DND-41 (cell line): ENCODE results near the gene CCR7.

Source experiments
- CTCF ChIP-seq: IDR thresholded peaks from 2 replicates; pipeline ENCODE4 v1.5.1; 2012; ENCODE audit warnings: borderline replicate concordance, low read length, moderate library complexity, mild to moderate bottlenecking; ENCODE audit not compliant: poor library complexity, severe bottlenecking; ENCODE audit errors: extremely low read depth
- EZH2 ChIP-seq: IDR thresholded peaks from 3 replicates; pipeline ENCODE4 v1.6.1; 2012; ENCODE audit warnings: borderline replicate concordance, low read depth, mild to moderate bottlenecking, moderate library complexity, low read length, inconsistent platforms; ENCODE audit not compliant: severe bottlenecking

- TF ChIP-seq CTCF = no peak
- no peak for TF ChIP-seq EZH2
Observed at GRCh38 chr17:40519089-40519775, 46.0 kb downstream of the CCR7 start.
